Heart left ventricle (tissue), 16 donors: ENCODE results near the gene ARHGEF10L. TPM values are rescaled to one million over a fixed set of nuclear protein-coding genes. Genes with fewer than 3 reads are reported as not detected.

Experiments used
- ATAC-seq, 4 donors: fragments of 200-7000 bp; cut with Tn5 transposase; one replicate each; pipeline ENCODE4 v1.9.1; 2020 to 2022; ENCODE audit warnings: moderate library complexity in 4 of 4, mild to moderate bottlenecking in 3 of 4, moderate number of reproducible peaks in 1 of 4
- DNase-seq, 5 donors: peaks; one replicate each; pipeline ENCODE4 v3.0.0-alpha.2; 2020
- H3K27ac ChIP-seq, 12 donors: fragments of 200-600 bp; sonication (generic) in 4 of 12; one replicate each; pipeline versions ENCODE4 v1.5.0 to v1.8.0; 2016 to 2022; ENCODE audit warnings: mild to moderate bottlenecking in 2 of 12
- H3K27me3 ChIP-seq, 9 donors: fragments of 200-600 bp; sonication (generic) in 2 of 9; one replicate each; pipeline versions ENCODE4 v1.5.1 to v1.8.0; 2016 to 2022; ENCODE audit warnings: mild to moderate bottlenecking in 3 of 9
- H3K36me3 ChIP-seq, 9 donors: fragments of 200-600 bp; sonication (generic) in 2 of 9; one replicate each; pipeline versions ENCODE4 v1.5.0 to v1.8.0; 2018 to 2022; ENCODE audit warnings: mild to moderate bottlenecking in 2 of 9
- H3K4me1 ChIP-seq, 12 donors: fragments of 200-600 bp; sonication (generic) in 4 of 12; one replicate each; pipeline versions ENCODE4 v1.5.0 to v1.8.0; 2016 to 2022; ENCODE audit warnings: mild to moderate bottlenecking in 3 of 12
- H3K4me3 ChIP-seq, 12 donors: fragments of 200-600 bp; sonication (generic) in 4 of 12; one replicate each; pipeline versions ENCODE4 v1.5.0 to v1.8.0; 2017 to 2022; ENCODE audit warnings: mild to moderate bottlenecking in 9 of 12, moderate library complexity in 4 of 12
- H3K9me3 ChIP-seq, 12 donors: fragments of 200-600 bp; sonication (generic) in 4 of 12; one replicate each; pipeline versions ENCODE4 v1.5.0 to v1.8.0; 2016 to 2022; ENCODE audit warnings: mild to moderate bottlenecking in 1 of 12
- POLR2A ChIP-seq, 2 donors: fragments of 450-650 bp; IDR thresholded peaks; one replicate each; pipeline ENCODE4 v1.6.1; 2017; ENCODE audit warnings: antibody characterized with exemption in 2 of 2, mild to moderate bottlenecking in 2 of 2, moderate library complexity in 2 of 2
- WGBS, 4 donors: extraction: QIAGEN DNeasy Blood & Tissue Kit in 2 of 4; methylation state at CpG; one replicate each; pipeline versions ENCODE4 v1.1.5 to v1.1.7; 2013 to 2018; 5-methylcytosine and 5-hydroxymethylcytosine counted together
- intact Hi-C, 10 donors: fragments of 100-400 bp; cut with DNase I; formaldehyde crosslinking; loops; one replicate each; pipeline versions ENCODE4 v1.11.1 to v1.14.2; 2022
- polyA plus RNA-seq, 2 donors: library from polyadenylated mRNA; stranded (reverse); fragments of 200-250 nt; gene quantifications; one replicate each; pipeline ENCODE4 v1.2.3, GENCODE V29; 2013
- total RNA-seq, 9 donors: library from RNA; depleted of rRNA in 2 of 9; stranded (reverse); fragments of >200 nt in 2 of 9; fragmentation: NEBNext Ultra II Directional in 3 of 9; extraction: Animal tissue kit (Norgen Biotek cat#: 25700) in 3 of 9; gene quantifications; one replicate each; pipeline versions ENCODE4 v1.1.0 to v1.2.4, GENCODE V29; 2016 to 2023
- TF ChIP-seq, protein P1 (sequence below), 12 donors: fragments of 200-600 bp; sonication (generic) in 4 of 12; IDR thresholded peaks; one replicate each; pipeline versions ENCODE4 v1.5.0 to v1.8.0; 2018 to 2022; ENCODE audit warnings: antibody characterized with exemption in 12 of 12, mild to moderate bottlenecking in 5 of 12
- donor health status: ischemic (EF 13 %, LVEDD 7.1; RV severe dilation, severe dysfunction).
- donor health status: healthy with polysubstance abuse.
- donor health status: DM: no; HTN: yes; CAD: no.
- donor health status: DM: no; HTN: no; CAD: no.
- donor health status: ischemic (EF 25% LVEDD 6.9; RV normal size, moderate dysfunction).
- donor health status: ischemic (EF 25% LVEDD 5.7; RV mildly dilated, moderate dysfunction).
- donor health status: healthy.
- donor health status: DM: yes; HTN: yes; CAD: no.
- donor health status: ischemic (EF 35%, LVEDD 5.7; RV mildly dilated, moderate dysfunction).
- donor health status: nonischemic (EF 11% LVEDD 7.7; RV severe dilation, severe dysfunction).
- donor health status: DM: yes; HTN: yes; CAD: no.
- donor health status: PGD.
- donor health status: ischemic (EF 29% LVEDD 5.4; RV normal size, mild dysfunction).
- donor health status: nonischemic (EF 23%, LVEDD 6.1; RV moderate dilation, normal function).

The ARHGEF10L gene
- total and polyA plus RNA-seq, 11 donors, result 44.6 to 72.8 (median 57.9) TPM

DNA sequence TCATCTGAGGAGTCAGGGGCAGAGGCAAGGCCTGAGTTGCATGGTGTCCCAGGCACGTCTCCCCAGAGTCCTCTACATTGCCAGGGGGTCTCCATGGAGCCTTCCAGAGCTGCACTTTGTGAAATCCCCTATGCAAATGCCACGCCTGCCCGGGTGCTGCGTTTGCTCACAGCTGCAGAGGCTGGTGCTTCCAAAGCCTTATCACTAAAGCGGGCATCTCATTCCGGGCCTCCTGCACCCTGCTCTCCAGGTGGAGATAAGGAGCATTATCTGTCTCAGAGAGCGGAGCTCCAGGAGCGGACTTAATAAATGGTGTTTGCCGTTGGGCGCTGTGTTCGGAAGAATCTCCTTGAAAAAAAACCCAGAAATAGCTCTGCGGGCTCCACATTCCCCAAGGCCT, 189.8 kb downstream of the ARHGEF10L start:
- no peak for TF ChIP-seq POLR2A (IDR thresholded peaks at IDR 0.05)
- TF ChIP-seq, protein P1, sequence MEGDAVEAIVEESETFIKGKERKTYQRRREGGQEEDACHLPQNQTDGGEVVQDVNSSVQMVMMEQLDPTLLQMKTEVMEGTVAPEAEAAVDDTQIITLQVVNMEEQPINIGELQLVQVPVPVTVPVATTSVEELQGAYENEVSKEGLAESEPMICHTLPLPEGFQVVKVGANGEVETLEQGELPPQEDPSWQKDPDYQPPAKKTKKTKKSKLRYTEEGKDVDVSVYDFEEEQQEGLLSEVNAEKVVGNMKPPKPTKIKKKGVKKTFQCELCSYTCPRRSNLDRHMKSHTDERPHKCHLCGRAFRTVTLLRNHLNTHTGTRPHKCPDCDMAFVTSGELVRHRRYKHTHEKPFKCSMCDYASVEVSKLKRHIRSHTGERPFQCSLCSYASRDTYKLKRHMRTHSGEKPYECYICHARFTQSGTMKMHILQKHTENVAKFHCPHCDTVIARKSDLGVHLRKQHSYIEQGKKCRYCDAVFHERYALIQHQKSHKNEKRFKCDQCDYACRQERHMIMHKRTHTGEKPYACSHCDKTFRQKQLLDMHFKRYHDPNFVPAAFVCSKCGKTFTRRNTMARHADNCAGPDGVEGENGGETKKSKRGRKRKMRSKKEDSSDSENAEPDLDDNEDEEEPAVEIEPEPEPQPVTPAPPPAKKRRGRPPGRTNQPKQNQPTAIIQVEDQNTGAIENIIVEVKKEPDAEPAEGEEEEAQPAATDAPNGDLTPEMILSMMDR (IDR thresholded peaks at IDR 0.05), result no peak
- peak in 1 of 5 donors; percentile 33 for DNase-seq
- Histone ChIP-seq H3K4me1 (no peaks in the 10 kb centered on the region), H3K4me3 (no peak overlapping the region), H3K36me3 (no peaks in the 10 kb centered on the region), H3K9me3 (no peaks in the 10 kb centered on the region), H3K27ac (no peak overlapping the region), H3K27me3 (peaks cover 0 to 22% (median 0%) of the 10 kb centered on the region in 9 donors)
- 51 to 70% (median 62%) methylated on average over 9 to 12 of the region's 12 CpGs for WGBS, 4 donors
- ATAC-seq, result no peak
- intact Hi-C loops, result no loop called here

DNA sequence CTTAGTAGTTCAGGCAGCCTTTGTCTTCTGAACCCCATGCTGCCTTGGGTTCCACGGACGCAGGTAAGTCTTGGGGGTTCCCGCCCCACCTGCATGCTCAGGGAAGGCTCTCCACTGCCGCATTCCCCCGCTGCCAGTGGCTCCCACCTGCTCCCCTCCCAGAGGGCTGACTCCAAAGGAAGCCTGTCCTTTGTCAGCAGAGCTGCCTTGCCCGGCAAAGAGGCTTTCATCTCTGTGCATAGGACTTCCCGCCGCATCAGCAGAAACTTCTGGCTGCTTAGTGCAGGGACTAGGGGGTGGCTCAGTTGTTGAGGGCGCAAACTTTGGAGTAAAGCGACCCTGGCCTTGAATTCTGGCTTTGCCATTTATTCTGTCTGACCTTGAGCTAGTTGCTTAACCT, 190.4 kb downstream of the ARHGEF10L start:
- no peak overlapping the region for H3K27ac ChIP-seq
- H3K27me3 ChIP-seq, result peaks cover 0 to 22% (median 0%) of the 10 kb centered on the region in 9 donors
- TF ChIP-seq POLR2A (IDR thresholded peaks at IDR 0.05), result no peak
- TF ChIP-seq, protein P1 (IDR thresholded peaks at IDR 0.05), result no peak
- DNase-seq (peak in 1 of 5 donors; percentile 28), ATAC-seq (no peak)
- H3K4me3 ChIP-seq, result no peak overlapping the region
- no peaks in the 10 kb centered on the region for H3K4me1 ChIP-seq
- WGBS, 4 donors, result 60 to 70% (median 64%) methylated on average over 7 to 10 of the region's 10 CpGs
- intact Hi-C loops, result no loop called here
- no peaks in the 10 kb centered on the region for H3K9me3 ChIP-seq
- no peaks in the 10 kb centered on the region for H3K36me3 ChIP-seq

DNA sequence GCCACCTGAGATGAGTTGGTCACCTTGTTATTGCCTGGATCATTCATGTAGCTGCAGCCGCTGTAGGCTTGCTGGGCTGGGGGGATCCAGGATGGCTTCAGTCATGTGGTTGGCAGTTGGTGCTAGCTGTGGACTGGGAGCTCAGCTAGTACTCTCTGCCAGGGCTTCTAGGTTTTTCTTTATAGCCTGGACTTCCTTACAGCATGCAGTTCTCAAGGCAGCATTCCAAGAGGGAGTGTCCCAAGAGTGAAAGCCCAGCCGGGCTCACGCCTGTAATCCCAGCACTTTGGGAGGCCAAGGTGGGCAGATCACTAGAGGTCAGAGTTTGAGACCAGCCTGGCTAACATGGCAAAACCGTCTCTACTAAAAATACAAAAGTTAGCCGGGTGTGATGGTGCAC, 192.0 kb downstream of the ARHGEF10L start:
- WGBS, 4 donors, result 71 to 73% (median 72%) methylated on average over 4 to 5 of the region's 5 CpGs
- DNase-seq (peak in 1 of 5 donors; percentile 20), ATAC-seq (no peak)
- no peak overlapping the region for H3K27ac ChIP-seq
- peaks cover 0 to 28% (median 0%) of the 10 kb centered on the region in 9 donors for H3K27me3 ChIP-seq
- H3K36me3 ChIP-seq, result no peaks in the 10 kb centered on the region
- H3K4me3 ChIP-seq, result no peak overlapping the region
- no peak for TF ChIP-seq POLR2A (IDR thresholded peaks at IDR 0.05)
- TF ChIP-seq, protein P1 (IDR thresholded peaks at IDR 0.05), result no peak
- intact Hi-C loops, result no loop called here
- no peaks in the 10 kb centered on the region for H3K9me3 ChIP-seq
- no peaks in the 10 kb centered on the region for H3K4me1 ChIP-seq

DNA sequence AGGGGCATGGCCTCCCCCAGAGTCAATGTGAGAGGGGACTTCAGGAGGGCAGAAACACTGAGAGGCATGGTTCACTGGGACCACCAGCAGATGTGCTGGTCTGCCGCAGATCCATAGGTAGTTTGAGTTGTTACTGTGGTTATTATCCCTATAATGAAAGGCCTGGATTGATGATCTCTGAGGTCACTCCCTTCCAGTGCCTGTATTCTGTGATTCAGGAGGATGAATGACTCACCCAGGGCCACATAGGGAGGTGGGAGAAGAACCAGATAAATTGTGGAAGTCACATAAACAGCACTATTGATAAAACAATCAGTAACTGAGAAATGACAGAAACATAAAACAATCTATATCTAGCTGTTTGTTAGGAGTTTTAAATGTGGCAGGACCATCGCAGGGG, 193.0 kb downstream of the ARHGEF10L start:
- Histone ChIP-seq H3K4me1 (no peaks in the 10 kb centered on the region), H3K36me3 (no peaks in the 10 kb centered on the region), H3K4me3 (no peak overlapping the region), H3K27me3 (peaks cover 0 to 31% (median 0%) of the 10 kb centered on the region in 9 donors), H3K27ac (no peak overlapping the region), H3K9me3 (no peaks in the 10 kb centered on the region)
- TF ChIP-seq, protein P1 (IDR thresholded peaks at IDR 0.05), result no peak
- no peak for TF ChIP-seq POLR2A (IDR thresholded peaks at IDR 0.05)
- no peak for ATAC-seq
- DNase-seq, result peak in 1 of 5 donors; percentile 0
- intact Hi-C loops, result no loop called here
- 85 to 88% (median 85%) methylated on average over 2 of the region's 2 CpGs for WGBS, 4 donors
